ENCODE data around the gene ACTR5. TPM values are rescaled to one million over a fixed set of nuclear protein-coding genes. Genes with fewer than 3 reads are reported as not detected.

Gene ACTR5
- total RNA-seq, 1 experiment from 2014 or later = 14.1 TPM

- peak overlapping the region; percentile 67 for H3K4me2 ChIP-seq (ENCODE audit: insufficient read depth, insufficient read length, low read length)
- H3K14ac ChIP-seq (ENCODE audit: insufficient read depth, low read length) = no peak overlapping the region
- H3K4me1 ChIP-seq (ENCODE audit: insufficient read depth, low read length) = peaks cover 10% of the 10 kb centered on the region; the same call in 1 of the 2 replicates
Measured at GRCh38 chr20:38729767-38730166, 18.5 kb upstream of the ACTR5 start.

More at GRCh38 chr20:38729767-38730166, 18.5 kb upstream of the ACTR5 start:
- no peak overlapping the region for H4K8ac ChIP-seq (replicated peaks; ENCODE audit: insufficient read length, low read depth, low read length)
- H4K5ac ChIP-seq (ENCODE audit: insufficient read length, low read depth, low read length) = no peak overlapping the region
- peaks cover 99% of the 10 kb centered on the region for H3K27me3 Mint-ChIP-seq (ENCODE audit: low read depth)
- H3K79me1 ChIP-seq (ENCODE audit: insufficient read depth, low read depth, low read length, poor library complexity, severe bottlenecking) = no peaks in the 10 kb centered on the region
- H3K23me2 ChIP-seq (ENCODE audit: insufficient read length, low read depth, low read length, poor library complexity, severe bottlenecking) = peaks cover 28% of the 10 kb centered on the region
- WGBS (ENCODE audit: extremely low coverage, insufficient read length, low lambda C conversion rate) = no CpG with 5 or more reads among the region's 7 CpGs
- H2BK5ac ChIP-seq (ENCODE audit: insufficient read length, low read length) = no peak overlapping the region
- H3K9me3 Mint-ChIP-seq = peaks cover 4 to 7% of the 10 kb centered on the region in 2 experiments; a peak in 4 of 5 replicates
- no peak overlapping the region for H3K27ac ChIP-seq (ENCODE audit: insufficient read length, low read depth, low read length)
- no peak overlapping the region for H2AK5ac ChIP-seq (ENCODE audit: insufficient read length, low read length)
- no peaks in the 10 kb centered on the region for H3K9me3 ChIP-seq (ENCODE audit: control insufficient read depth, low read depth, low read length)
- no peak overlapping the region for H2BK120ac ChIP-seq (ENCODE audit: low read depth, low read length, poor library complexity, severe bottlenecking)
- H2BK12ac ChIP-seq (ENCODE audit: insufficient read length, low read depth, low read length) = no peak overlapping the region
- H3K36me3 Mint-ChIP-seq (ENCODE audit: insufficient read depth in 1 of 3, low read depth in 3 of 3) = peaks cover 0 to 2% (median 0%) of the 10 kb centered on the region in 3 experiments; a peak in 1 of 7 replicates
- H3K9ac ChIP-seq (ENCODE audit: extremely low read depth, insufficient read length, low read length) = no peak overlapping the region
- no peak overlapping the region for H2AFZ ChIP-seq (ENCODE audit: low read length)
- TF ChIP-seq, protein P1, sequence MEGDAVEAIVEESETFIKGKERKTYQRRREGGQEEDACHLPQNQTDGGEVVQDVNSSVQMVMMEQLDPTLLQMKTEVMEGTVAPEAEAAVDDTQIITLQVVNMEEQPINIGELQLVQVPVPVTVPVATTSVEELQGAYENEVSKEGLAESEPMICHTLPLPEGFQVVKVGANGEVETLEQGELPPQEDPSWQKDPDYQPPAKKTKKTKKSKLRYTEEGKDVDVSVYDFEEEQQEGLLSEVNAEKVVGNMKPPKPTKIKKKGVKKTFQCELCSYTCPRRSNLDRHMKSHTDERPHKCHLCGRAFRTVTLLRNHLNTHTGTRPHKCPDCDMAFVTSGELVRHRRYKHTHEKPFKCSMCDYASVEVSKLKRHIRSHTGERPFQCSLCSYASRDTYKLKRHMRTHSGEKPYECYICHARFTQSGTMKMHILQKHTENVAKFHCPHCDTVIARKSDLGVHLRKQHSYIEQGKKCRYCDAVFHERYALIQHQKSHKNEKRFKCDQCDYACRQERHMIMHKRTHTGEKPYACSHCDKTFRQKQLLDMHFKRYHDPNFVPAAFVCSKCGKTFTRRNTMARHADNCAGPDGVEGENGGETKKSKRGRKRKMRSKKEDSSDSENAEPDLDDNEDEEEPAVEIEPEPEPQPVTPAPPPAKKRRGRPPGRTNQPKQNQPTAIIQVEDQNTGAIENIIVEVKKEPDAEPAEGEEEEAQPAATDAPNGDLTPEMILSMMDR (conservative IDR thresholded peaks at IDR 0.05) = no peak
- H4K20me1 ChIP-seq (ENCODE audit: control insufficient read depth, insufficient read depth, insufficient read length) = no peaks in the 10 kb centered on the region
- no peak overlapping the region for H4K91ac ChIP-seq (ENCODE audit: insufficient read length, low read depth, low read length)
- H3T11ph ChIP-seq (ENCODE audit: low read length) = no peak overlapping the region
- no peak for DNase-seq
- no peak overlapping the region for H3K18ac ChIP-seq (ENCODE audit: insufficient read length, low read depth, low read length)
- peaks cover 58% of the 10 kb centered on the region for H3K27me3 ChIP-seq (ENCODE audit: insufficient read depth, low read length)
- H3K4ac ChIP-seq (ENCODE audit: low read depth, low read length) = no peak overlapping the region
- no peak overlapping the region for H3K56ac ChIP-seq (ENCODE audit: insufficient read length, low read depth, low read length)
- H3K4me1 Mint-ChIP-seq = peaks cover 48 to 57% of the 10 kb centered on the region in 2 experiments
- peak overlapping the region in 1 of 2 experiments; percentile 78; a peak in 3 of 5 replicates for H3K4me3 Mint-ChIP-seq
- H2BK20ac ChIP-seq (ENCODE audit: low read depth, low read length, poor library complexity, severe bottlenecking) = no peak overlapping the region
- 0 out of 2 replicates have a peak, but pooled peaks cover 3% of the 10 kb centered on the region for H3K79me2 ChIP-seq (ENCODE audit: insufficient read depth, low read length)
- no peak overlapping the region for H3K23ac ChIP-seq (ENCODE audit: insufficient read length, low read depth, low read length)
- H2BK15ac ChIP-seq (ENCODE audit: low read depth, low read length) = no peak overlapping the region
- no peak overlapping the region for H3K27ac Mint-ChIP-seq

All from H9 (cell line).